ENCODE results near the gene HGF. TPM values are rescaled to one million over a fixed set of nuclear protein-coding genes. Genes with fewer than 3 reads are reported as not detected.

HGF gene
- total and polyA plus RNA-seq, 2 donors (not counting 1 experiment from before 2014, with no cell fraction given) = 0.25 TPM; not detected in 1

- Histone ChIP-seq H3K4me3 (ENCODE audit: control extremely low read depth in 1 of 5, extremely low read depth in 1 of 5, insufficient read depth in 1 of 5, low read depth in 2 of 5, low read length in 4 of 5) (no peak overlapping the region), H4K20me1 (ENCODE audit: control insufficient read depth, insufficient read depth, low read length, poor library complexity, severe bottlenecking) (no peaks in the 10 kb centered on the region), H3K36me3 (replicated peaks in 1 of 2; ENCODE audit: control extremely low read depth in 1 of 2, control insufficient read depth in 1 of 2, extremely low read depth in 1 of 2, insufficient read depth in 2 of 2, low read length in 1 of 2) (no peaks in the 10 kb centered on the region), H3K27ac (ENCODE audit: low read length in 2 of 2) (no peak overlapping the region), H3K9me3 (ENCODE audit: control extremely low read depth in 1 of 3, control insufficient read depth in 2 of 3, insufficient read depth in 1 of 3, low read length in 2 of 3) (no peaks in the 10 kb centered on the region), H3K27me3 (replicated peaks in 1 of 4; ENCODE audit: control extremely low read depth in 1 of 4, control insufficient read depth in 3 of 4, insufficient read depth in 4 of 4, low read length in 3 of 4) (no peaks in the 10 kb centered on the region), H2AFZ (ENCODE audit: insufficient read depth, low read depth, low read length, poor library complexity, severe bottlenecking) (no peak overlapping the region), H3K4me1 (ENCODE audit: control insufficient read depth in 2 of 2, insufficient read depth in 2 of 2, low read length in 2 of 2) (no peaks in the 10 kb centered on the region), H3K4me2 (replicated peaks; ENCODE audit: low read depth, low read length, poor library complexity, severe bottlenecking) (no peak overlapping the region), H3K9ac (ENCODE audit: low read length) (no peak overlapping the region), H3K79me2 (ENCODE audit: control insufficient read depth, insufficient read depth, low read length) (no peaks in the 10 kb centered on the region)
- Mint-ChIP-seq H3K27ac (no peak overlapping the region), H3K4me1 (no peaks in the 10 kb centered on the region), H3K4me3 (no peak overlapping the region), H3K9me3 (ENCODE audit: insufficient read depth) (no peaks in the 10 kb centered on the region), H3K27me3 (no peaks in the 10 kb centered on the region)
- TF ChIP-seq CTCF (IDR thresholded peaks at IDR 0.05) (no peak), EZH2 (IDR thresholded peaks at IDR 0.05; ENCODE audit: borderline replicate concordance, insufficient read depth, low read depth, low read length, poor library complexity, severe bottlenecking) (no peak)
- CTCF ChIA-PET = interaction anchor here (0.6 kb wide), 1 partner anchor 73 kb away, joined by 3 read pairs; no protein-coding TSS in a partner anchor
- POLR2A ChIA-PET = no interaction called here
- WGBS (ENCODE audit: insufficient coverage) = 83% methylated on average over 2 of the region's 4 CpGs
- DNase-seq (no peak), ATAC-seq (ENCODE audit: low read depth) (no peak)
- intact Hi-C loops (cut with micrococcal nuclease) = no loop called here
These were observed 26.2 kb downstream of the HGF start for GRCh38 chr7:81743665-81744064.

DNA sequence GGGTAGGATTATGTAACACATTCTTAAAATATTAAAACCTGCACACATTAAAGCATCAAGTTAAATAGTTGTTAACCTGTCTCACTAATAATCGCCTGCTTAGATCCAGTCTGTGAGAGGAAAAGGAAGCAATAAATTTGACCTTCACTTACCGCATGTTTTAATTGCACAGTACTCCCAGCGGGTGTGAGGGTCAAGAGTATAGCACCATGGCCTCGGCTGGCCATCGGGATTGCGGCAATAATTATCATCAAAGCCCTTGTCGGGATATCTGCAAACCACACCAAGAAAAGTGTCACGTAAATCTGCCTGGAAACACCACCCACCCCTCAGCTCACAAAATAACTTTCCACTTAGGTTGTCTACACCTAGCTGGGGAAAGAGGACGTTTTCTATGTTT is 26.6 kb downstream of the HGF start:
- TF ChIP-seq CTCF (IDR thresholded peaks at IDR 0.05) (no peak), EZH2 (IDR thresholded peaks at IDR 0.05; ENCODE audit: borderline replicate concordance, insufficient read depth, low read depth, low read length, poor library complexity, severe bottlenecking) (no peak)
- no peaks in the 10 kb centered on the region for H4K20me1 ChIP-seq (ENCODE audit: control insufficient read depth, insufficient read depth, low read length, poor library complexity, severe bottlenecking)
- intact Hi-C loops (cut with micrococcal nuclease) = no loop called here
- Mint-ChIP-seq H3K27me3 (no peaks in the 10 kb centered on the region), H3K4me3 (no peak overlapping the region), H3K9me3 (ENCODE audit: insufficient read depth) (no peaks in the 10 kb centered on the region), H3K27ac (no peak overlapping the region), H3K4me1 (no peaks in the 10 kb centered on the region)
- H3K9ac ChIP-seq (ENCODE audit: low read length) = no peak overlapping the region
- POLR2A ChIA-PET = no interaction called here
- no peaks in the 10 kb centered on the region for H3K4me1 ChIP-seq (ENCODE audit: control insufficient read depth in 2 of 2, insufficient read depth in 2 of 2, low read length in 2 of 2)
- H3K9me3 ChIP-seq (ENCODE audit: control extremely low read depth in 1 of 3, control insufficient read depth in 2 of 3, insufficient read depth in 1 of 3, low read length in 2 of 3) = no peaks in the 10 kb centered on the region
- H3K79me2 ChIP-seq (ENCODE audit: control insufficient read depth, insufficient read depth, low read length) = no peaks in the 10 kb centered on the region
- H3K27me3 ChIP-seq (replicated peaks in 1 of 4; ENCODE audit: control extremely low read depth in 1 of 4, control insufficient read depth in 3 of 4, insufficient read depth in 4 of 4, low read length in 3 of 4) = no peaks in the 10 kb centered on the region
- H3K27ac ChIP-seq (ENCODE audit: low read length in 2 of 2) = no peak overlapping the region
- CTCF ChIA-PET = interaction anchor here (0.6 kb wide), 1 partner anchor 74 kb away, joined by 3 read pairs; no protein-coding TSS in a partner anchor
- DNase-seq (no peak), ATAC-seq (ENCODE audit: low read depth) (no peak)
- H3K36me3 ChIP-seq (replicated peaks in 1 of 2; ENCODE audit: control extremely low read depth in 1 of 2, control insufficient read depth in 1 of 2, extremely low read depth in 1 of 2, insufficient read depth in 2 of 2, low read length in 1 of 2) = no peaks in the 10 kb centered on the region
- WGBS (ENCODE audit: insufficient coverage) = 82% methylated on average over 5 of the region's 9 CpGs
- no peak overlapping the region for H3K4me2 ChIP-seq (replicated peaks; ENCODE audit: low read depth, low read length, poor library complexity, severe bottlenecking)
- H2AFZ ChIP-seq (ENCODE audit: insufficient read depth, low read depth, low read length, poor library complexity, severe bottlenecking) = no peak overlapping the region
- no peak overlapping the region for H3K4me3 ChIP-seq (ENCODE audit: control extremely low read depth in 1 of 5, extremely low read depth in 1 of 5, insufficient read depth in 1 of 5, low read depth in 2 of 5, low read length in 4 of 5)

Data from B cell (primary cell).